Ovary (tissue), 9 donors: Measurements from ENCODE around the gene CAMKMT. TPM values are rescaled to one million over a fixed set of nuclear protein-coding genes. Genes with fewer than 3 reads are reported as not detected.

Source experiments
- DNase-seq, 5 donors: peaks; one replicate each; pipeline ENCODE4 v3.0.0-alpha.2; 2019 to 2020
- H3K27ac ChIP-seq, 2 donors: fragments of 200-600 bp; one replicate each; pipeline versions ENCODE4 v1.5.1 to v1.8.0; 2019 to 2022
- H3K27me3 ChIP-seq: fragments of 200-600 bp; one replicate; pipeline ENCODE4 v1.8.0; 2022
- H3K36me3 ChIP-seq: fragments of 200-600 bp; sonication (generic); one replicate; pipeline ENCODE4 v1.5.1; 2019
- H3K4me1 ChIP-seq: one replicate; pipeline ENCODE4 v1.8.1; 2013; ENCODE audit warnings: mild to moderate bottlenecking, moderate library complexity; ENCODE audit not compliant: insufficient read depth
- H3K4me3 ChIP-seq: fragments of 200-600 bp; sonication (generic); one replicate; pipeline ENCODE4 v1.5.1; 2017
- H3K9me3 ChIP-seq, 2 donors: fragments of 200-600 bp in 1 of 2; sonication (generic) in 1 of 2; one replicate each; pipeline versions ENCODE4 v1.5.1 to v1.8.1; 2013 to 2019; ENCODE audit warnings: mild to moderate bottlenecking in 1 of 2, moderate library complexity in 1 of 2
- CTCF ChIP-seq, 3 donors: fragments of 450-650 bp in 2 of 3; fragments of 200-600 bp in 1 of 3; IDR thresholded peaks; one replicate each; pipeline versions ENCODE4 v1.5.1 to v1.8.0; 2016 to 2022; ENCODE audit warnings: antibody characterized with exemption in 3 of 3, mild to moderate bottlenecking in 1 of 3
- EP300 ChIP-seq: sonication (generic); formaldehyde crosslinking; IDR thresholded peaks from one replicate; pipeline ENCODE4 v1.6.1; 2017; ENCODE audit warnings: antibody characterized with exemption
- POLR2A ChIP-seq: fragments of 450-650 bp; IDR thresholded peaks from one replicate; pipeline ENCODE4 v1.6.1; 2017; ENCODE audit warnings: antibody characterized with exemption, mild to moderate bottlenecking, moderate library complexity
- WGBS, 3 donors: extraction: QIAGEN DNeasy Blood & Tissue Kit in 1 of 3; methylation state at CpG; one replicate each; pipeline versions ENCODE4 v1.1.5 to v1.1.7; 2013 to 2017; 5-methylcytosine and 5-hydroxymethylcytosine counted together
- intact Hi-C, 4 donors: fragments of 100-400 bp; cut with DNase I; formaldehyde crosslinking; loops; one replicate each; pipeline versions ENCODE4 v1.11.0 to v1.15.1; 2022 to 2023
- polyA plus RNA-seq, 2 donors: library from polyadenylated mRNA; stranded (reverse); fragments of 200-250 nt in 1 of 2; fragments of 350-450 nt in 1 of 2; fragmentation: Illumina TruSeq in 1 of 2; extraction: RNeasy Lipid Tissue Mini Kit (QIAGEN cat#74804) in 1 of 2; gene quantifications; one replicate each; pipeline ENCODE4 v1.2.3, GENCODE V29; 2013 to 2014
- total RNA-seq, 7 donors: library from RNA; depleted of rRNA in 2 of 7; stranded (reverse); fragments of >200 nt in 2 of 7; fragmentation: NEBNext Ultra II Directional in 3 of 7; extraction: Animal tissue kit (Norgen Biotek cat#: 25700) in 3 of 7; gene quantifications; one replicate each; pipeline versions ENCODE4 v1.1.0 to v1.2.4, GENCODE V29; 2016 to 2023
- donor health status: DM: no; HTN: no; CAD: no; lungs with moderate emphysema.
- donor health status: DM: no; HTN: no; CAD: no.
- donor health status: Bipolar disorder and iron deficiency.
- donor health status: DM: yes; HTN: yes; CAD: no.
- donor health status: DM: no; HTN: no; CAD: no.
- donor health status: DM: yes; HTN: yes; CAD: no.

Gene CAMKMT
- total and polyA plus RNA-seq, 9 donors: 3.5 to 10.7 (median 8.9) TPM

DNA sequence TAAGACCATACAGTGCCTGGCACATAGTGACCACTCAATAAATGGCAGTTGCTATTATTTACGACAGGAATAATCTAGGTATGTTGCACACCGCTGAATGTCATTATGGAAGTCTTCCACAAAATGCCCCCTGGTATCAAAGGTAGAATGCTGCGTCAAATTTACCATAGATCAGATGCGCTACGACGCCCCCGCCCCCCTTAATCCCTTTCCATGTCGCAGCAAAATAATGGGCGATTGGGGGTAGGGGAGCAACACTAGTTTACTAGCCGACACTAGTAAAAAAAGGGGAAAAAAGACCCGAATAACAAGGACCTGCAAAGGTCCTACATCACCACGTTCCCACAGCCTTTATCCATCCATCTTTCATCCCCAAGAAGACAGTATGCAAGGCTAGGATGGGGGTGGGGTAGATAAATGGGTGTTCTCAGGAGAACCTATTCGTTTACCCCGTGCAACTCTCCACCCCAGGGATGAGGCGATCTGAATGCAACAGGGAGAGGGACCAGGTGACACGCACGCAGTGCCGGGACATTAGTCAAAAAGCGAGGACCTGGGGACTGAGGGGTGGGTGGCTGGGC lies 908 bp upstream of the CAMKMT start:
- intact Hi-C loops: no loop called here
- DNase-seq: peak in 3 of 5 donors; percentile 23 to 30 (median 25)
- TF ChIP-seq POLR2A (no peak), EP300 (no peak), CTCF (IDR thresholded peaks at IDR 0.05) (no peak)
- Histone ChIP-seq H3K9me3 (no peaks in the 10 kb centered on the region), H3K36me3 (no peaks in the 10 kb centered on the region), H3K27ac (peak overlapping the region; percentile 88 to 97), H3K4me1 (peaks cover 2% of the 10 kb centered on the region), H3K4me3 (peak overlapping the region; percentile 95), H3K27me3 (no peaks in the 10 kb centered on the region)
- 1 to 3% (median 1%) methylated on average over 19 of the region's 19 CpGs for WGBS, 3 donors

DNA sequence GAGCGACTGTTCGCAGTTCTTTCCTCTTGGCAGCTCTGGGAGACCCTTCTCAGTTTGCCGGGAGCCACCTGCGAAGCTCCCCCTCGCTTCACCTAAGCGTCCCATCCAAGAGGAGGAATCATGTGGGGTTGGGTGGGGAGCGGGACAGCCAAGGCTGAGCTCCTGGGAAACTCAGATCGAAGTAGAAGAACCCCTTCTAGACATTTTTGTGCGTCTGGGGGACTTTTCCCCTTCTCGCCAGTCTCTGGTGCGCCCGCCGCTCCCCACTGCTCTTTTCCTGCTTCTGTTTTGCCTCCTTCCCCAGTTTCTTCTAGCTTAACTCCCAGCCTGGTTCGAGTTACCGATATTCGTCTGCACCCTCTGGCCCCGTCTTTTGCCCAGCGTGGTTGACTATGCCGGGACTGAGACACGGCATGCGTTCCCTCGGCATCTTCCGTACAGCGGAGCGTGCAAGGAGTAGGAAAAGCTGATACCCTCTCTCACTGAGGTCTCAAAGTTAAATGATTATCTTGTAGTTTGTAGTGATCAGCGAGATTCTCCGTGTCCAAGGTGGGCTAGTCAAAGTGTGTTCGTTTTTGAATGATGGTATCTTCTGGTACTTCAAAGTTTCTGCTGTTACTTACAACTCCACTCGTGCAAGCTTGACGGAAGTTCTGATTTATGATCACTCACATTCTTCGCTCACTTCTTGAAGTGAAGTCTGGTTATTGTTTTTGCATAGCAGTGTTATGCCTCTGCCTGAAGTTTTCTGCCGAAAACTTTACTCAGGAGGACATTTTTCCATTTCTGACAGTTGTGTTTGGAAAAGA lies 664 bp downstream of the CAMKMT start:
- no peaks in the 10 kb centered on the region for H3K27me3 ChIP-seq
- peak; percentile 21 to 51 (median 46) for DNase-seq
- H3K4me1 ChIP-seq: peaks cover 2% of the 10 kb centered on the region
- intact Hi-C loops: no loop called here
- 1% methylated on average over 32 of the region's 32 CpGs for WGBS, 3 donors
- TF ChIP-seq CTCF (IDR thresholded peaks at IDR 0.05): no peak
- no peak for TF ChIP-seq POLR2A
- TF ChIP-seq EP300: no peak
- H3K4me3 ChIP-seq: peak overlapping the region; percentile 95
- peak overlapping the region; percentile 88 to 97 for H3K27ac ChIP-seq
- H3K9me3 ChIP-seq: no peaks in the 10 kb centered on the region
- H3K36me3 ChIP-seq: no peaks in the 10 kb centered on the region

DNA sequence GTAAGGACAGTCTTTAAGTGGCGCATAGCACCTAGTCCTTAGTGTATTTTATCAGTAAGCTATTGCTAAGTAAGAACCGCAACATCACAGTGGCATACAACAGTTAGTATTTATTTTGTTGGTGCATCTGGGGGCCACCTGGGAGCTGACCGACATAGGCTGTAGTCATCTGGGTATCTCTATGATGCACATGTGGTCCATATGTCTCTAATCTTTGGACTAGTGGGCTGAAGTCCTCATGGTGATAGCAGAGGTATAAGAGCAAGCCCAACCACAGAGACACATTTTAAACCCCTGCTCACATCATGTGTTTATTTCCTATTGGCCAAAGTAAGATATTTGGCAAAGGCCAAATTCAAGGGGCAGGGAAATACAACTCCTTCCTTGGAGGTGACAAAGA lies 2.9 kb downstream of the CAMKMT start:
- H3K4me3 ChIP-seq: no peak overlapping the region
- intact Hi-C loops: no loop called here
- no peak overlapping the region for H3K27ac ChIP-seq
- WGBS, 3 donors: 88 to 95% (median 91%) methylated on average over 3 of the region's 3 CpGs
- TF ChIP-seq EP300 (no peak), CTCF (IDR thresholded peaks at IDR 0.05) (no peak), POLR2A (no peak)
- H3K27me3 ChIP-seq: no peaks in the 10 kb centered on the region
- H3K9me3 ChIP-seq: no peaks in the 10 kb centered on the region
- peaks cover under 1% of the 10 kb centered on the region for H3K4me1 ChIP-seq
- DNase-seq: no peak
- no peaks in the 10 kb centered on the region for H3K36me3 ChIP-seq

- no peaks in the 10 kb centered on the region for H3K4me1 ChIP-seq
- no peak overlapping the region for H3K27ac ChIP-seq
- no peaks in the 10 kb centered on the region for H3K9me3 ChIP-seq
- WGBS, 3 donors: 88 to 96% (median 94%) methylated on average over 1 of the region's 1 CpG
- no peak for TF ChIP-seq CTCF (IDR thresholded peaks at IDR 0.05)
- TF ChIP-seq EP300: no peak
- no peak for TF ChIP-seq POLR2A
- intact Hi-C loops: no loop called here
- no peak overlapping the region for H3K4me3 ChIP-seq
- DNase-seq: no peak
- H3K36me3 ChIP-seq: no peaks in the 10 kb centered on the region
- no peaks in the 10 kb centered on the region for H3K27me3 ChIP-seq
Measured at GRCh38 chr2:44367591-44367990, 5.8 kb downstream of the CAMKMT start.
